Smooth muscle cell (in vitro differentiated cells): ENCODE results near the gene NPAS4. TPM values are rescaled to one million over a fixed set of nuclear protein-coding genes. Genes with fewer than 3 reads are reported as not detected.

Experiments used
- DNase-seq: peaks from one replicate; lab custom pipeline; 2025; ENCODE audit not compliant: unreplicated experiment; lab: John Stamatoyannopoulos, UW
- H2AFZ ChIP-seq: fragments of 200-600 bp; sonication (generic); 2 replicates; pipeline ENCODE4 v1.6.0; 2016; ENCODE audit warnings: antibody characterized with exemption, low read depth, mild to moderate bottlenecking
- H3F3A ChIP-seq: fragments of 200-600 bp; sonication (generic); 2 replicates; pipeline ENCODE4 v1.6.0; 2017; ENCODE audit warnings: antibody characterized with exemption, low read depth
- H3K27ac ChIP-seq: fragments of 200-600 bp; sonication (generic); 2 replicates; pipeline ENCODE4 v1.5.1; 2016; ENCODE audit warnings: low read depth, mild to moderate bottlenecking
- H3K27me3 ChIP-seq: fragments of 200-600 bp; sonication (generic); 2 replicates; pipeline ENCODE4 v1.6.1; 2016; ENCODE audit warnings: low read depth, mild to moderate bottlenecking
- H3K36me3 ChIP-seq: fragments of 200-600 bp; sonication (generic); 2 replicates; pipeline ENCODE4 v1.5.1; 2016; ENCODE audit warnings: low read depth
- H3K4me1 ChIP-seq: fragments of 200-600 bp; sonication (generic); 2 replicates; pipeline ENCODE4 v1.5.1; 2016; ENCODE audit warnings: low read depth
- H3K4me2 ChIP-seq: fragments of 200-600 bp; sonication (generic); 2 replicates; pipeline ENCODE4 v1.6.0; 2016; ENCODE audit warnings: mild to moderate bottlenecking
- H3K4me3 ChIP-seq: fragments of 200-600 bp; sonication (generic); 2 replicates; pipeline ENCODE4 v1.5.1; 2016; ENCODE audit warnings: mild to moderate bottlenecking
- H3K79me2 ChIP-seq: fragments of 200-600 bp; sonication (generic); 2 replicates; pipeline ENCODE4 v1.6.0; 2016; ENCODE audit warnings: low read depth, mild to moderate bottlenecking
- H3K9ac ChIP-seq: fragments of 200-600 bp; sonication (generic); 2 replicates; pipeline ENCODE4 v1.6.0; 2016; ENCODE audit warnings: low read depth
- H3K9me3 ChIP-seq: fragments of 200-600 bp; sonication (generic); replicated peaks from 2 replicates; pipeline ENCODE4 v1.5.1; 2016; ENCODE audit warnings: low read depth
- H4K20me1 ChIP-seq: fragments of 200-600 bp; sonication (generic); 2 replicates; pipeline ENCODE4 v1.6.0; 2016; ENCODE audit warnings: low read depth
- WGBS: methylation state at CpG from one replicate; pipeline ENCODE4 v1.1.7; 2016; ENCODE audit warnings: low lambda C conversion rate; 5-methylcytosine and 5-hydroxymethylcytosine counted together
- polyA plus RNA-seq: library from polyadenylated mRNA; unstranded; fragments of >200 nt; fragmentation: Nextera tagmentation; extraction: Ambion mirVana; gene quantifications from 2 replicates; pipeline ENCODE4 v1.2.1, GENCODE V29; 2016
- total RNA-seq: library from RNA; depleted of rRNA; stranded (reverse); fragments of >200 nt; gene quantifications from 2 replicates; pipeline ENCODE4 v1.2.3, GENCODE V29; 2014
- TF ChIP-seq, protein P1 (sequence below): fragments of 200-600 bp; sonication (generic); IDR thresholded peaks from 2 replicates; pipeline ENCODE4 v1.5.1; 2017; ENCODE audit warnings: borderline replicate concordance, mild to moderate bottlenecking, antibody characterized with exemption; ENCODE audit not compliant: insufficient read depth, poor library complexity, severe bottlenecking

The NPAS4 gene
- total and polyA plus RNA-seq, 2 experiments from 2014 or later: 0.58 to 1.1 TPM

GRCh38 chr11:66464916-66465315, 44.1 kb downstream of the NPAS4 start:
- no peaks in the 10 kb centered on the region for H3K9me3 ChIP-seq
- DNase-seq: no peak
- no peak overlapping the region for H3K27ac ChIP-seq
- H3K27me3 ChIP-seq: no peaks in the 10 kb centered on the region
- no peak overlapping the region for H3K4me2 ChIP-seq
- H2AFZ ChIP-seq: no peak overlapping the region
- H3F3A ChIP-seq: no peaks in the 10 kb centered on the region
- no peak overlapping the region for H3K4me3 ChIP-seq
- H3K4me1 ChIP-seq: peaks cover 11% of the 10 kb centered on the region
- H3K9ac ChIP-seq: no peak overlapping the region
- no peaks in the 10 kb centered on the region for H3K36me3 ChIP-seq
- no peaks in the 10 kb centered on the region for H4K20me1 ChIP-seq
- no peaks in the 10 kb centered on the region for H3K79me2 ChIP-seq
- WGBS: 100% methylated on average over 1 of the region's 1 CpG
- TF ChIP-seq, protein P1, sequence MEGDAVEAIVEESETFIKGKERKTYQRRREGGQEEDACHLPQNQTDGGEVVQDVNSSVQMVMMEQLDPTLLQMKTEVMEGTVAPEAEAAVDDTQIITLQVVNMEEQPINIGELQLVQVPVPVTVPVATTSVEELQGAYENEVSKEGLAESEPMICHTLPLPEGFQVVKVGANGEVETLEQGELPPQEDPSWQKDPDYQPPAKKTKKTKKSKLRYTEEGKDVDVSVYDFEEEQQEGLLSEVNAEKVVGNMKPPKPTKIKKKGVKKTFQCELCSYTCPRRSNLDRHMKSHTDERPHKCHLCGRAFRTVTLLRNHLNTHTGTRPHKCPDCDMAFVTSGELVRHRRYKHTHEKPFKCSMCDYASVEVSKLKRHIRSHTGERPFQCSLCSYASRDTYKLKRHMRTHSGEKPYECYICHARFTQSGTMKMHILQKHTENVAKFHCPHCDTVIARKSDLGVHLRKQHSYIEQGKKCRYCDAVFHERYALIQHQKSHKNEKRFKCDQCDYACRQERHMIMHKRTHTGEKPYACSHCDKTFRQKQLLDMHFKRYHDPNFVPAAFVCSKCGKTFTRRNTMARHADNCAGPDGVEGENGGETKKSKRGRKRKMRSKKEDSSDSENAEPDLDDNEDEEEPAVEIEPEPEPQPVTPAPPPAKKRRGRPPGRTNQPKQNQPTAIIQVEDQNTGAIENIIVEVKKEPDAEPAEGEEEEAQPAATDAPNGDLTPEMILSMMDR: no peak

DNA sequence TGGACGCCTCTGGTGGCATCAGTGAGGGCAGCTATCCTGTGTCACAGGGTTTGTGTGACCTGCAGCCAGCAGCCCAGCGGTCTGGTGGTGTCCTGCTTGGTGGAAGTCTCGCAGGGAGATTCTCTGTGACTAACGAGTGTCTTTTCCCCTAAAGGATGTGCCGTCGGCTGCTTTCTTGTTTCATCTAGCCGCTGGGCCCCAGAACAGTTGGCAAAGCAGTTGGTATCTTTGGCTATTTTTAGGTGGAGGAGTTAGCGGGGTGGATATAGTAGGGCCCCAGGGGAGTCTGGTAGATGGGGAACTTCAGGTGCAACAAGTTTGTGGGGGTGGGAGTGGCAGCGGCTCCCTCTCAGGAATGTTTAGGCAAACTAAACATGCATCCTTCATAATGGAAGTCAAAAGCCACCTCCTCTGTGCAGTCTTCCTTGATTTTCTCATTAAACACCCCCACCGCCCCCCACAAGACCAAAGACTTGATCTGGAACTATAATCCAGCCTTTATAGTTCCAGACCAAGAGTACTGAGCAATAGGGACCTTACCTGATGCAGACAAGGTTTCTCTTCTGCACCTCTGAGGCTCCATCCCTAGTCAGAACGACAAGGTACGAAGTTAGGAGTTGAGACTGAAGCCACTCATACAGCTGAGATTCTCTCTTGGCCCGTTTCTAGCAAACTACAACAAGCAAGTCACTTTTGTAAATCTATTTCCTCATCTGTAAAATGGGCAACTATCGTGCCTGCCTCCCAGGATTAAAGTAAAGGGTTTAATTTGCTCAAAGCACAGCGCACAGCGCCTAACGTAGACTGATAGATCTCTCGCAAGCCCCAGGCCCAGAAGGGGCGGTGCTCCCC, 44.8 kb downstream of the NPAS4 start:
- TF ChIP-seq, protein P1: no peak
- Histone ChIP-seq H4K20me1 (no peaks in the 10 kb centered on the region), H3K36me3 (no peaks in the 10 kb centered on the region), H3K4me1 (peaks cover 11% of the 10 kb centered on the region), H3K4me3 (peak overlapping the region; percentile 76), H3F3A (no peaks in the 10 kb centered on the region), H3K79me2 (no peaks in the 10 kb centered on the region), H3K27ac (no peak overlapping the region), H3K9ac (no peak overlapping the region), H3K4me2 (peak overlapping the region; percentile 93), H3K9me3 (no peaks in the 10 kb centered on the region), H3K27me3 (no peaks in the 10 kb centered on the region), H2AFZ (peak overlapping the region; percentile 87)
- WGBS: 51% methylated on average over 19 of the region's 19 CpGs
- no peak for DNase-seq

GRCh38 chr11:66466225-66467033, 45.6 kb downstream of the NPAS4 start, which contains the start of gene PELI3:
Gene PELI3, plus strand, starts transcription at chr11:66466905. Its CDS starts 1,224 bp downstream, at chr11:66468129.
- H4K20me1 ChIP-seq: no peaks in the 10 kb centered on the region
- no peak within 1 kb of the TSS for H3K27ac ChIP-seq
- H2AFZ ChIP-seq: peak within 1 kb of the TSS; percentile 87
- H3K4me1 ChIP-seq: peaks cover 11% of the 10 kb centered on the region
- no peaks in the 10 kb centered on the region for H3K27me3 ChIP-seq
- H3K9ac ChIP-seq: peak within 1 kb of the TSS; percentile 76
- 2% methylated on average over 26 of the region's 63 CpGs for WGBS
- H3K4me2 ChIP-seq: peak within 1 kb of the TSS; percentile 94
- no peaks in the 10 kb centered on the region for H3K79me2 ChIP-seq
- H3K36me3 ChIP-seq: no peaks in the 10 kb centered on the region
- H3K9me3 ChIP-seq: no peaks in the 10 kb centered on the region
- DNase-seq: peak; percentile 94
- H3K4me3 ChIP-seq: peak within 1 kb of the TSS; percentile 76
- H3F3A ChIP-seq: no peaks in the 10 kb centered on the region
- TF ChIP-seq, protein P1: no peak
